B cell (primary cell): ENCODE measurements around the gene RECK.

ENCODE experiments used
- EZH2 ChIP-seq: IDR thresholded peaks from 2 replicates; pipeline ENCODE4 v1.6.1; 2012; ENCODE audit warnings: borderline replicate concordance, low read depth, mild to moderate bottlenecking, moderate library complexity, low read length; ENCODE audit not compliant: insufficient read depth, poor library complexity, severe bottlenecking
- TF ChIP-seq, protein P1 (sequence below): fragments of 200-600 bp; IDR thresholded peaks from one replicate; pipeline ENCODE4 v1.8.0; 2022; ENCODE audit warnings: antibody characterized with exemption, mild to moderate bottlenecking

DNA sequence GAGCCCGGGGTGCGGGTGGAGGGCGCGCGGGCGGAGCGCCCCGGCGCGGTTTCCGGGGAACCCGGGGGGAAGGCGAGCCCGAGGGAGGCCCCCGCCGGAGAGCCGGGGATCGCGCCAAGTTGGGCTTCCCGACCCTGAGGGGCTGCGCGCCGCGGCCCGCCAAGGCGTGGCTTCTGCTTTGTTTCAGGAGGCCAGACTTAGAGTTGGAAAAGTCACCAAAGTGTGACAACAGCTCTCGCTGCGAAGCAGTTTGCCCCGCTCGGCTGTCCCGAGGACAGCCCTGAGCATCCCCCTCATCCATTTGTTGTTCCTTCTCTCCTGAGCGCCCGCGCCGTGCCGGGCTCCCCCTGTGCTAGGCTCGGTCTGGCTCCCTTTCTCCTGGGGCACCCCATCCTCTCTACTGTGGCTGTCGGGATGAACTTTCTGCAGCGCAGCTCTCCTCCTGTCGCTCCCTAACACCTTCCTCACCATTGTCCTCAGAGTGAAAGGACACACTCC is 100.2 kb downstream of the RECK start:
- TF ChIP-seq EZH2, result no peak
- TF ChIP-seq, protein P1, sequence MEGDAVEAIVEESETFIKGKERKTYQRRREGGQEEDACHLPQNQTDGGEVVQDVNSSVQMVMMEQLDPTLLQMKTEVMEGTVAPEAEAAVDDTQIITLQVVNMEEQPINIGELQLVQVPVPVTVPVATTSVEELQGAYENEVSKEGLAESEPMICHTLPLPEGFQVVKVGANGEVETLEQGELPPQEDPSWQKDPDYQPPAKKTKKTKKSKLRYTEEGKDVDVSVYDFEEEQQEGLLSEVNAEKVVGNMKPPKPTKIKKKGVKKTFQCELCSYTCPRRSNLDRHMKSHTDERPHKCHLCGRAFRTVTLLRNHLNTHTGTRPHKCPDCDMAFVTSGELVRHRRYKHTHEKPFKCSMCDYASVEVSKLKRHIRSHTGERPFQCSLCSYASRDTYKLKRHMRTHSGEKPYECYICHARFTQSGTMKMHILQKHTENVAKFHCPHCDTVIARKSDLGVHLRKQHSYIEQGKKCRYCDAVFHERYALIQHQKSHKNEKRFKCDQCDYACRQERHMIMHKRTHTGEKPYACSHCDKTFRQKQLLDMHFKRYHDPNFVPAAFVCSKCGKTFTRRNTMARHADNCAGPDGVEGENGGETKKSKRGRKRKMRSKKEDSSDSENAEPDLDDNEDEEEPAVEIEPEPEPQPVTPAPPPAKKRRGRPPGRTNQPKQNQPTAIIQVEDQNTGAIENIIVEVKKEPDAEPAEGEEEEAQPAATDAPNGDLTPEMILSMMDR, result no peak
